ENCODE measurements around the gene LTBP3. TPM values are rescaled to one million over a fixed set of nuclear protein-coding genes. Genes with fewer than 3 reads are reported as not detected.

The LTBP3 gene
- total RNA-seq (100 to 1,000 TPM in 1 of 2 donors, 10 to 100 TPM in 1; 70.8 to 157 TPM), polyA plus RNA-seq (ENCODE audit: insufficient read length in 6 of 6) (100 to 1,000 TPM; 235 to 322 (median 257) TPM)
- long read RNA-seq, donor 1, transcript LTBP3-214 (10 exons, 1,889 nt): major isoform, 6 of 190 reads
- long read RNA-seq, donor 1, partial matches to known transcripts: 174 of 190 reads
- long read RNA-seq, donor 1, other reads (novel, unspliced or antisense): 0 of 190 reads
- long read RNA-seq, donor 2, transcript LTBP3-214 (10 exons, 1,889 nt): major isoform, 11 of 124 reads
- long read RNA-seq, donor 2, partial matches to known transcripts: 107 of 124 reads
- long read RNA-seq, donor 2, other reads (novel, unspliced or antisense): 0 of 124 reads
- long read RNA-seq, donor 3, partial matches to known transcripts: 10 of 13 reads
- long read RNA-seq, donor 3, other reads (novel, unspliced or antisense): 0 of 13 reads
- long read RNA-seq, donor 4, transcript LTBP3-220 (6 exons, 748 nt): major isoform, 5 of 20 reads
- long read RNA-seq, donor 4, partial matches to known transcripts: 12 of 20 reads
- long read RNA-seq, donor 4, other reads (novel, unspliced or antisense): 2 of 20 reads
- long read RNA-seq, donor 5, partial matches to known transcripts: 105 of 118 reads
- long read RNA-seq, donor 5, other reads (novel, unspliced or antisense): 0 of 118 reads
- long read RNA-seq, donor 6, partial matches to known transcripts: 29 of 33 reads
- long read RNA-seq, donor 6, other reads (novel, unspliced or antisense): 0 of 33 reads
- long read RNA-seq, donor 7, partial matches to known transcripts: 22 of 30 reads
- long read RNA-seq, donor 7, other reads (novel, unspliced or antisense): 5 of 30 reads
- long read RNA-seq, donor 8, partial matches to known transcripts: 195 of 205 reads
- long read RNA-seq, donor 8, other reads (novel, unspliced or antisense): 0 of 205 reads
- long read RNA-seq, donor 9: 0 reads
- long read RNA-seq, donor 10, partial matches to known transcripts: 18 of 22 reads
- long read RNA-seq, donor 10, other reads (novel, unspliced or antisense): 1 of 22 reads
- long read RNA-seq, donor 11, partial matches to known transcripts: 45 of 52 reads
- long read RNA-seq, donor 11, other reads (novel, unspliced or antisense): 0 of 52 reads
- long read RNA-seq, donor 12, partial matches to known transcripts: 70 of 77 reads
- long read RNA-seq, donor 12, other reads (novel, unspliced or antisense): 0 of 77 reads

GRCh38 chr11:65558002-65558929, at the start of gene LTBP3:
LTBP3 (minus strand) TSS chr11:65558359; CDS start chr11:65557959, 400 bp downstream.
- intact Hi-C loops (cut with DNase I): no loop called here
- peak; percentile 80 to 92 (median 87) for DNase-seq

GRCh38 chr11:65606876-65607613, 48.9 kb upstream of the LTBP3 start:
- intact Hi-C loops (cut with DNase I): no loop called here
- H3K4me3 ChIP-seq: peak overlapping the region in 1 of 2 donors; percentile 17

More at GRCh38 chr11:65558002-65558929, at the start of gene LTBP3:
- peak; percentile 82 for ATAC-seq
- H3K36me3 ChIP-seq: no peaks in the 10 kb centered on the region
- peaks cover 0 to 31% of the 10 kb centered on the region in 2 donors for H3K27me3 ChIP-seq
- H3K27ac ChIP-seq: peak within 1 kb of the TSS; percentile 78 to 90
- H3K4me3 ChIP-seq: peak within 1 kb of the TSS; percentile 49 to 54
- H3K9me3 ChIP-seq: no peaks in the 10 kb centered on the region
- peaks cover 31 to 75% of the 10 kb centered on the region in 2 donors for H3K4me1 ChIP-seq
- no peak for TF ChIP-seq CTCF (IDR thresholded peaks at IDR 0.05)

GRCh38 chr11:65604258-65604657, 46.1 kb upstream of the LTBP3 start:
- Histone ChIP-seq H3K9me3 (no peaks in the 10 kb centered on the region), H3K27ac (no peak overlapping the region), H3K36me3 (peaks cover 0 to 97% of the 10 kb centered on the region in 2 donors), H3K4me1 (peaks cover 8 to 27% of the 10 kb centered on the region in 2 donors), H3K4me3 (no peak overlapping the region), H3K27me3 (no peaks in the 10 kb centered on the region)
- no peak for ATAC-seq
- TF ChIP-seq CTCF (IDR thresholded peaks at IDR 0.05): no peak
- intact Hi-C loops (cut with DNase I): no loop called here
- DNase-seq: no peak

More at GRCh38 chr11:65606876-65607613, 48.9 kb upstream of the LTBP3 start:
- DNase-seq: peak; percentile 76 to 93 (median 92)
- peak overlapping the region; percentile 55 to 79 for H3K27ac ChIP-seq
- peaks cover 31 to 54% of the 10 kb centered on the region in 2 donors for H3K4me1 ChIP-seq
- H3K36me3 ChIP-seq: peaks cover 0 to 83% of the 10 kb centered on the region in 2 donors
- peak; percentile 97 for ATAC-seq
- no peaks in the 10 kb centered on the region for H3K9me3 ChIP-seq
- no peak for TF ChIP-seq CTCF (IDR thresholded peaks at IDR 0.05)
- no peaks in the 10 kb centered on the region for H3K27me3 ChIP-seq

- Histone ChIP-seq H3K36me3 (peaks cover 0 to 84% of the 10 kb centered on the region in 2 donors), H3K4me1 (peaks cover 4 to 6% of the 10 kb centered on the region in 2 donors), H3K4me3 (no peak overlapping the region), H3K9me3 (no peaks in the 10 kb centered on the region), H3K27ac (no peak overlapping the region), H3K27me3 (no peaks in the 10 kb centered on the region)
- intact Hi-C loops (cut with DNase I): loop anchor here in 1 of 2 donors (10.0 kb wide), 1 partner anchor 55 kb away; no protein-coding TSS in a partner anchor
- DNase-seq (no peak), ATAC-seq (no peak)
- TF ChIP-seq CTCF (IDR thresholded peaks at IDR 0.05): no peak
Measured at GRCh38 chr11:65599955-65600246, 41.7 kb upstream of the LTBP3 start.

Data from left lung (tissue), 14 donors.